Smooth muscle cell of the brain vasculature (primary cell): ENCODE results near the gene MAD1L1.

Experiments
- DNase-seq: peaks from one replicate; pipeline ENCODE4 v3.0.0-alpha.2; 2012; ENCODE audit warnings: low read depth, low spot score

MAD1L1 gene

DNA sequence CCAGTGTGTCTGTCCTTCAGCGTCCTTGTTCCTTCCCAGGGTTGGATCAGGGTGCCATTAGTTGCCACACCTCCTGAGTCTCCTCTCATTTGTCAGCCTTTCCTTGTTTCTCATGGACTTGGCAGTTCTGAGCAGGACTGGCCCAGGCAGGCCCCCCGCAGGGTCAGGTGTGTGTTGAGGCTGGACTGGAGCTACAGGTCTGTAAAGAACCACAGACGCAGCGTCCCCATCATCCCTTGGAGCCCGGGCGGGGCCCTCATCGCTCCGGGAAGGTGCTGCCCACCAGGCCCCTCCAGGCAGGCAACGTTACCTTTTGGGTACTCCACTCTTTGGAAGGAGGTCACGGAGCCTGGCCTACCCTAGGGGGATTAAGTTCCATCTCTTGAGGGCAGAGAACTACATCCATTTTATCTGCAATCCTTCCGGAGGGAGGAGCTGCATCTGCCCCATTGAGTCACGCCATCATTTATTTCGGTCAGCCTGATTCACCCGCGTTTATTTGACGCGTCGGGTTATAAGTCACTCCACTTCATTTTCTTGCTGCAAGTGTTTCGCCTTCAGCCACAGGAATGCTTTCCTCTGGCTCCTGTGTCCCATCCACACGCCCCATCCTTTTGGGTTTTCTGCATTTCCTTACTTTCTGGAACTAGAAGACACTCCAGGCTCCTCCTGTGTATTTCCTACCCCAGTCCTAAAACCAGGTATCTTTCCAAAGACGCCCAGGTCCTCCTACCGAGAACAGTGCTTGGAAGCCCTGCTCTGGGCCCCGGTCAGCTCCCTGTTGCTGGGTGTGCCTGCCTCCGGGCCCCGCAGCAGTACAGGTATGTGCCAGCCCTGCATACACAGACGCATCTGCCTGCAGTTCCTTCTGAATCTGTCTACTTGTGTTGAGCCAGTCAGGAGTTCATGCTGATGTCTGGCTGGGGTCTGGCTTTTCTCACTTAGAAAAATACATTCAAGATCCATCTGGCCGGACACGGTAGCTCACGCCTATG, 141.9 kb downstream of the MAD1L1 start:
- DNase-seq, result no peak

DNA sequence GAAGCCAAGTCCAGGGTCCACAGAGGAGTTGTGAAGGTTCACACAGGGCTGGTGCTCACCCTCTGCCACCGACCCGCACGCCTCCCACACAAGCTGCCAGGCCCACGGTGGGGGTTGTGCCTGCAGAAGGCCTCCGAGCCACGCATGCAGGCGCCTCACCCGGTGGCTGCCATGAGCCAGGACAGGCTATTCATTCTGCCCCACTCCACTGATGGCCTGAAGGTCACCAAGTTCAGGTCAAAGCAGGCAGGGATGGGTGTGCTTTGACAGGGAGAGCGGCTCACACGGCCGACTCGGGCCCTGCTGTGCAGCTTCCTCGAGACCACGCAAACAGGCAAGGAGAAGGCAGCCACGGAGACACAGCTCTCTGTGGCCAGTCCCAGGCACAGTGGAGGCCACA, 143.9 kb downstream of the MAD1L1 start:
- DNase-seq, result no peak

DNA sequence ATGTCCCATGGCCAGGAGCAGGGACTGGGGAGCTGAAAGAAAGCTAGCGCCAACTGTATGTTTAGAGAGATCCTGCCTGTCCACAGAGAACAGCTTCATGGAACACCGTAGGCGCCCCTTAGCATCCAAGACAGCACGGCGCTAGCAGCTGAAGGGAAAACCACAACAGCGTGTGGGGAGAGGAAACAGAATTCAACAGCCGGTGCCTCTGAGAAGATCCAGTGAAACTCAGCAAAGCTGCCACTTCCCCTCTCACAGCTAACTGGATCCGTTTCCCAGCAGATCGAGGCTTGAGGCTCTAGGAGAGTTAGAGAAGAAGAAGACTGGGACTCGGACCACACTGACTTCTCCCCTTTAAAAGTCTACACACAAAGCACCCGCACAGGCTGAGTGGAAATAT, 145.0 kb downstream of the MAD1L1 start:
- no peak for DNase-seq

DNA sequence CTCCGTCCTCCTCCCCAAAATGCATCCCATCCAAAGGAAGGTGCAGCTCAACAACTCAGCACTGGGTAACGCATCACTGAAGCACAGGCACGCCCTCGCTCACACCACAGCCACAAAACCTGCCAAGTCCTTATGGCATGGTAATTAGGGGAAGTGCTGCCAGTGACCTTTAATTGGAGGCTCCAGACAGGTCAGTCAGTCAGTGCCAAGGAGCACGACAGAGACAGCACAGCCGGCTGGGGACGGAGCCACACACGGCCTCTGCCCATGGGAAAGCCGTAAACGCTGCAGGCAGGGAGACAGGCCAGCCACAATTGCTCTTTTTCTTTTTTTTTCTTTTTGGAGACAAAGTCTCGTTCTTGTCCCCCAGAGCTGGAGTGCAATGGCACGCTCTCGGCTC, 146.5 kb downstream of the MAD1L1 start:
- no peak for DNase-seq

DNA sequence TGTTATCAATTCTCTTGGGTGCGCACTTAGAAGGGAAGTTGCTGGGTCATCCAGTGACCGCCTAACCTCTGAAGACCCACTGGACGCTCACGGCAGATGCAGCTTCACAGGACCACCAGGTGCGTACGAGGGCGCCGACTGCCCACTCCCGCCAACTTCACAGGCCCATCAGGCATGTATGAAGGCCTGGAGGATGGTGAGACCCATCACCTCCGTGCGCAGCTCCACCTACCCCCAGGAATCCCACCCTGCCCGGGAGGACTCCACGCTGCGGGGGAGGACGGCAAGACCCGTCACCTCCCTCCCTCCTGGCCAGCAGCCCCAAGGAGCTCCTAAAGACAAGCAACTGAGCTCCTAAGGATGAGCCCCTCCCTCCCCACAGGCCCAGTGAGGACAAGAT, 146.9 kb downstream of the MAD1L1 start:
- no peak for DNase-seq

DNA sequence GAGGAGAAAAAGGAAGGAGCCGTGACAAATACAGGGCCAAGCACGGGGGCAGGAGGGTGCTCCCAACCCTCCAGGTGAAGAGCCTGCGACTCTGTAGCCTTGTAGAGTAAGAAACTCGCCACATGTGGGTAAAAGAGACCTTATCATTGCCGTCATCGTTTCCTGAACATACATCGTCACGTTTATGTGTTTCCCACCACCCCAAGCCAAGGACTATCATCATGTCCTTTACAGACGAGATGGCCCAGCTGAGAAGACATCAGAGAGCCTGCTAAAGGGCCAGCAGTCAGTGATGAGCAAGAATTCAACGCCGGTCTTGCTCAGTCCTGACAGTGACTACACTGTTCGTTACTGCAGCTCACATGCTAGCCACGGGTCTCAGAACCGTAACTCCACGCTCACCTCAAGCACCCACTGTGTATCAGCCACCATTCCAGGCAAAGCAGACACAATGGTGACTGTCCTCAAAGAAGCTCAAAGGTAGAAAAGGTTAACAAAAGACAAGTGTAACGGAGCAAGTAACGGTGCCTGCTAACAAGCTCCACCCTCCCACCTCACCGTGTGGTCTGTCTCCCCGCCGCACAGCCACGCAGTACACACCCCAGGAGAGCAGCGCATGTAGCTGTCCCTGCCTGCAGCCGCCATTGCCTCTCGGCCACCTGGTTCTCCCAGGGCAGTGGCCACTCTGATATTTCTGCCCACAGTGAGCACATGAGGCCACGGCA, 147.8 kb downstream of the MAD1L1 start:
- DNase-seq, result no peak

DNA sequence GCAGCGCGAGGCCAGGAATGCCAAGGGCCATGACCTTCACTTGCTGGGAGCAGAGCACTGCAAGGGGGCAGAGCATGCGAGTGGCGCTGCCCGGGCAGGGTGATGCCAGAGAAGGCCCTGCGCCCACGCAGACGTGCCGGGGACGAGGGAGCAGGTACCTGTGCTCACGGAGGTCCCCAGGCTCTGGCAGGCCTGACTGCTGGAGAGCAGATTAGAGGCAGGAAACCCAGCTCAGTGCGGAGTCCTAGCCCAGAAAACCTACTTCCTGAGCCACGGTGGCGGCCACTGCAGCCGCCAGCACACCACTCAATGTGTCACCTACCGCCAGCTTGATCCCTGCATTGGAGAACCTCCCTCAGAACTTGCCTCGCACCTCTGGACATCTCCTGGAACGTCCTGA, 148.4 kb downstream of the MAD1L1 start:
- no peak for DNase-seq

DNA sequence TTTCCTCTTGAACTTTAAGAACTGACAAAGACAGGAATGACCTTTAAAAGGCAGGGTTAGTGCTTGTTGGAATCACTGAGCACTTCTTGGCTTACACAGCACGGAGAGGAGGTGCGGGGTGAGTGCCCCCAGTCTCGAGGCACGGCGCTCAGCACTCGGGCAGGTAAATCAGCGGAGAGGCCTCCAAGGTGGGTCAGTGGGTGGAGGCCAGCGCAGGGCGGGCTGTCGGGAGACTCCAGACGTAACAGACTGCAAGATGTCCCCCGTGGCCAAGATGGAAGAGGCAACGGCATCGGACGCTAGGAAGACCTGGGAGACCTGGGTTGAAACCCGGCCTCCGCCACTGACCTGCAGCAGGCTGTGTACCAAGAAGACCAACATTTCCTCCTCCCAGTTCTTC, 149.4 kb downstream of the MAD1L1 start:
- no peak for DNase-seq

DNA sequence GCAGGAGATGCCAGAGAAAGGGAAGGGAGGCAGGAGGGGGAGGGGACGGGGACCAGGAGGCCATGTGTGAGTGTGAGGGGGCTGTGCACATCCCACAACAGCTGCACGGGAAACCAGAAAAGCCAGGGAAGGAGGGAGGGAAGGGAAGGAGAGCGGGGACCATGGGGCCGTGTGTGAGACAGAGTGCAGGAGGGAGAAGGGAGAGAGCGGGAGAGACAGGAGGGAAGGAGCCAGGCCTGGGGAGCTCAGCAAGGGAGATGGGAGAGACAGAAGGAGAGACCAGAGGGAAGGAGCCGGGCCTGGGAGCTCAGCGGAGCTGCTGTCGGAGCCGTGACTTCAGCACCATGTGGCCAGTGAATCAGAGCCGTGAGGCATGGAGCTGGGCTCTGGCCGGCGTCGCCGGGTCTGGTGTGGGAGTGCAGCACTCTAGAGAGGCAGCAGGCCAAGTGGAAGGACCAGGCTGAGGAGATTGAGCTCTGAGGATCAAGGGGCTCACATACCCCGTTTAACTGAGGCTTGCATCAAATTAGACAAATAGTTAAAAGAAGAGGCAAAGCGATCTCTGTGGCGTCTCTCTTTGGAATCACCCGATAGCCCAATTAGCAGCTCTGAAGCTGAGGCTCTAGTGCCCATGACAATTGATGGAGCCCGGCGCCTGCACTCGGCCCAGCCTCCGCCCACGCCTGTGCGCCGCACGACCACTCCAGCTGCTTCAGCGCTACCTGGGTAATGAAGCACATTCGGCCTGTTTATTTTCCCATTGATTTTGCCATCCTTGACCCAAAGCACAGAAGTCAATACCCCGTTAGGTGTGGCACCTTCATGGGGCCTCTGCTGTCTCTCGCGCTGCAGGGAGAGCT, 150.4 kb downstream of the MAD1L1 start:
- DNase-seq, result no peak

DNA sequence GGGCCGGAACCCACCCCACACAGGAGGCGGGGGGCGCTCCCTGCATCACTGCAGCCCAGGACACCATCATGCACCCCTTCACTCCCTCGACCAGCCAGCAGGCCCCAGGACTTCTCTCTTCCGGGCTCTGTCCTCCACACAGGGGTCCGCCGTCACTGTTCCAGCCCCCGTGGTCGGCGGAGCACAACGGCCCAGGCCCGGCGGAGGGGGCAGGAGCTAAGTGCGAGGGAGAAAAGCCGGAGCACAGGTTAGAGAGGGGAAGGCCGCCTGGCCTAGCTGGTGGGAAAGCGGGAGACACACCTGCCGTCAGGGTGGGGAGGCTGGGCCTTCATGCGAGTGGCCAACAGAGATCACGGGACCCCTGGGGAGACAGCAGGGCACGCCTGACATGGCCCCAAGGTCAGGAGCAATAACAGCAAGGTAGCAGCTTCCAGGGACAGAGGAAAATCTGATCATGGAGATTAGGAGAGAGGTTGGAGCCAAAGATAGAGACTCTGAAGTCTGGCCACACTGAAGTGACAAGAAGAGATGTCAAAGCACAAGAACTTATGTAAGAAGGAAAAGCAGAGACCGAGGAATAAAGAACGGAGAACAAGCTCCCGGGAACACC, 151.1 kb downstream of the MAD1L1 start:
- no peak for DNase-seq

DNA sequence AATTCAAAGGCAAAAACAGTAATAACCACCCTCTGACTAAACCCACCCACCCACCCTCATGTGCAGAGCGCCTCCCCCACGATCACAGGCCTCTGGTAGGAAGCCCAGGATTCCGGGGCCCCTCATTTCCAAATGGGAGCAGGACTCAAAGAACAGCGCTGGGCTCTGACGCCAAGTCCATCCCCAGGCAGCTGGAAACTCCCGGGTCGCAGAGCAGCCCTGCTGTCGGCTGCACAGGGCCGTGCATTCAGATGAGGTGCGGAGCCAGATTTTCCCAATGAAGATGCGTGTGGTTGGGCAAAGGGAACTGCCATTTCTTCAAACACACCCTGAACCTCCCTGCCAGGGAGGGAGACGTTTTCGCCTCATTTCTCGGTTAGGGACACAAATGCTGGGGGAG, 152.3 kb downstream of the MAD1L1 start:
- no peak for DNase-seq

DNA sequence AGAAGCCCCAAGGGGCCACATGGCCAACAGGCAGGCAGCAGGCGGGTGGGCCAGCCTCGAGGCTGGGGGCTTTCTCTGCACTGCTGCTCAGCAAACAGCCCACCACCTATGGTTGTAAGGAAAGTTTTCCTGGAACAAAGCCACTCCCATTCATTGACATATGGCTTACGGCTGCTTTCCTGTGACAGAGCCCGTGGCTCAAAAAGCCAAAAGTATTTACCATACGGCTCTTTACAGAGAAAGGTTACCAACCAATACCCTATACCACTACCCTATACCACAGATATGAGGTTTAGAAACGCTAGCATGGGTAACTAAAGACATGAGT, 152.7 kb downstream of the MAD1L1 start:
- DNase-seq, result no peak

DNA sequence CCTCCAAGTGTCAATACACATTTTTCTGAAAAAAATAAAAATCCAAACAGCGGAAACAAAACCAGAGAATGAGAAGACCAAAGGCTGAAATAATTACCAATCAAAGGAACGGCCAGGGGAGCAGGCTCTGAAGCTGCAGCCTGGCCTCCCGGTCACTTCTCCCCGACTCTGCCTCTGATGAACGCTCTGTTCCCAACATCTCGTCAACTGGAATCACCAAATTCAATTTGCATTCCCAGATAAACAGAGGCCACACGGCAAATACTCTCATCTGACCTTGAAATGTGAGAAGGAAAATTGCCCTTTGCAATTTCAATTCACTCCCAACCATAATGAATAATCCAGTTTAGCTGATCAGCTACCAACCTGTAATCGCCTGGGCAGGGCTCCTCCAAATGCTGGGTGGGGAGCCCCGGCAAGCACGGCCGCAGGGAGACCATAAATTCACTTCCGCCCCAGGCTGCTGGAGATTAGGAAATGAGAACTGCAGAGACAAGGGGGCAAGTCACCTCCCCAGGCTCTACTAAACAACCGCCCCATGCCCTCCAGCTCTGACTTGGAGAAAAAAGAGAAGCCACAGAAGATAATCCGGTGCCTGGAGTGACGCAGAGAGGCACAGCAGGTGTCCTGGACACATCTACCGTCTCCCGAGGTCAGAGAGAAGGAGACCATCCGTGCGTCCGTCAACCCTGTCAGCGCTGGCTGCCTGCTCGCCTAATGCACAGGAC, 153.2 kb downstream of the MAD1L1 start:
- no peak for DNase-seq

DNA sequence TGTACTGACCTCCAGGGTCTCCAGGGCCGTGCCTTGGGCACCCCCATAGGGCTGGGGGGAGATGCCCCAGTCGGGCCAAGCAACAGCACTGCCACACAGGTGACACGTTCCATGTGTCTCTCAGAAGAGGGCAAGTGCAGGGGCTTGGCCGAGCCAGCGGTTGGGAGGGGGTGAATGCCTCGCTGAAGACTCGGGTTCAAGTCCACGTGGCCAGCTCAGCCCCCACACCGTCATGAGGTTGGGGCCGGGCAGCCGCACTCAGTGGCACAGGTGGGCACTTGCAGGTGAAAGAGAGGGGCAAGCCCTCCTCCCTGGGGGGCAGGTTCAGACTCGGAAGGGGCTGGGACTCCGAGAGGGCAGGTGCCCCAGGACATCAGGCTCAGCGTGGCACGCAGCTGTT, 153.8 kb downstream of the MAD1L1 start:
- DNase-seq, result no peak

DNA sequence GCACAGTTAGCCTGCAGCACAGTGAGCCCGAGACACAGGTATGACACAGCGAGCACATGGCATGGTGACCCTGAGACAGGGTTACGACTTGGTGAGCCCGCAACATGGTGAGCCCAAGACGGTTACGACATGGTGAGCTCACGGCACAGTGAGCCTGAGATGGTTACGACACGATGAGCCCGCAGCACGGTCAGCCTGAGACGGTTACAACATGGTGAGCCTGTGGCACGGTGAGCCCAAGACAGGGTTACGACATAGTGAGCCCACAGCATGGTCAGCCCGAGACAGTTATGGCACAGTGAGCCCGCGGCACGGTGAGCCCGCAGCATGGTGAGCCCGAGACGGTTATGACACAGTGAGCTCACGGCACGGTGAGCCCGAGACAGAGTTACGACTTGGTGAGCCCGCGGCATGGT, 156.1 kb downstream of the MAD1L1 start:
- DNase-seq, result no peak

DNA sequence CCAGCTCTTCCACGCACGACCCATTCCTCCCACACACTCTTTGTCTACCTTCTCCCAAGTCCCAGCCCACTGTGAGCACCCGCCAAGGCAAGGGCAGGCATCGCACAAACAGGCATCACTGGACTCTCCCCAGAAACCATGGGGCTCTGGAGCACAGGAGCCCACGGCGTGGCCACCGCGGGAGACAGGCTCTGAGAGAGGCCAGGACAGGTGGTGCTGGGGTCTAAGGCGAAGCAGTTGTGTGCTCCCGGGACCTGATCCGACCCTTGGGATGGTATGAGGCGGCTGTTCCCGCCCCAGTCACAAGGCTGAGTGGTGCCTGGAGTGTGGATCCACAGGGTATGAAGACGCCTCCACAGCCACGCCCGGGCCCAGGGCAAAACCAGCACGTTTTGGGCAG, 156.9 kb downstream of the MAD1L1 start:
- DNase-seq, result no peak

DNA sequence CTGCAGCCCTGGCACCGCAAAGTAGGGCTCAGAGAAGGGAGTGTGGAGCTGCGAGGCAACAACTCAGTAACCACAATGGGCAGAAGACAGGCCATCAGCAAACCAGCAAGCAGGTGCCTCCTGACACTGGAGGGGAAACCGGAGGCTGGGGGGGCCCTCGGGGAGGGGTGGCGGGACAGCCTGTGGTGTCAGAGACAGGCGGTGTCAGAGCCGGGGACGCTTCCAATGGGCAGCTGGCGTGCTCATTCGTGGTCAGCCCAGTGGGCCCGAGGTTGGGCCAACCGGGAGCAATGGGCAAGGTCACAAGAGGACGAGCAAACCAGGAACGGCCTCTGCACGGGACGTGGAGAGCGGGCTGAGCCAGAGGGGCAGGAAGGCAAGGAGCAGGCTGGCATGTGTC, 158.1 kb downstream of the MAD1L1 start:
- DNase-seq, result no peak

DNA sequence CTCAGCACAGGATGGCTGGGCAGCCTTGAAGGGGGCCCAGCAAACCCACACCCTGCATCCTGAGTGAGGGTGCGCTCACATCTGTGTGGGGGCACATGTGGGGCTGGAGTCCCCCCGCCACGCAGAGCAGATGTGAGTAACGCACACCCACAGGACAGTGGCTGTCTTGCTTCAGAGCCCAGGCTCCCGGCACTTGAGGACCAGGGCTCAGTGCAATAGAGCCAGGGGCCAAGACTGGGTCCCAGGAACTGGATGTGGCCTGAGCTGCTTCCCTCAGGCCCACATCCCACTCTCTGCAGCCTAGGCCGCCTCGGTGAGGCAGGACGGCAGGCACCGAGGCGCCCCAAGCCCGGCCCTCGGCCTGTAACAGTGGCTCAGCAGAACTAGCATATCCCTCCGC, 159.9 kb downstream of the MAD1L1 start:
- no peak for DNase-seq

DNA sequence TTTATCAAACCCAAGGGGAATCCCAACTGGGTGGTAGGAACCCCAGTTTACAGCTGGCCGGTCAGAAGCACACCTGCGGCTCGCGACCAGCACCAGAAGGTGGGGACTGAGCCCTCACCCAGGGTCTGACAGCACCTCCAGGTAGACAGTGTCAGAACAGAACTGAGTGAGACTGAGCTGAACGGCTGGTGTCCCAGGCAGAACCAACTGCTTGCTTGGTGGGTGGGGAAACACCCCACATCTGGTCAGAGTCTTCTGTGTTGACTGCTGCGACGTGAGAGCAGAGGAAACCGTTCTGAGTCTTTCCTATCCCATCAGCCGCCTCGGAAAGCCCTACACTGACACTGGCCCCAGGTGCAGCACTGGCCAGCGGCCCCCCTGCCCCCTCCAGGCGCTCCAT, 160.7 kb downstream of the MAD1L1 start:
- no peak for DNase-seq

DNA sequence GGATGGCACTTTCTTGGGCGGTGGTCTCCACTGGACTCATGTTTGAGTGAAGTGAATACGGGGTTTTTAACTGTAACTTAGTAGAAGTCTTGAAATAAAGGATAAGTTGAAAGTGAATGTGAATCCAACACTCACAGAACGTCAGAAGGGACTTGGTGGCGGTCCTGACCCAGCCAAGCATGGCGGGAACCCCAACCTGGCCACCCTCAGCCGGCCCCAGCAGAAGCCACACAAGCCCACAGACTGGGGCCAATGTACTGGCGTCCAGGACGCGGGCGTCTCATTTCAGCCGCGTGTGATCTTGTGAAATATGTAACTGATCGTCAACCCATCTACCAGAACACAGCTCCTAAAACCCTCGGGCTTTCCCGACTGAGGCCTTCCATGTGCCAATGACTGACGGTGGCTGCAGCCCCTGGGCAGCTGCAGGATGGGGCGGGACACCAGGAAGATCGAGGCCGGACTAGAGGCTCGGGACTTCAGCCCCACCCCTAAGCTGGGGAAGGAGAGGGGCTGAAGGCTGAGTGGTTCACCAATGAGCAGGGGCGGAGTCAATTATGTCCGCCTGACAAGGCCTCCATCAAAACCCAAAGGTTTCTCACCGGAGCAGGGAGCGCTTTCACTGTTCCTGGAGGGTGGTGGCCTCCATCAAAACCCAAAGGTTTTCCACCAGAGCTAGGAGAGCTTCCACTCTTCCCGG, 161.5 kb downstream of the MAD1L1 start:
- DNase-seq, result no peak
